ENCODE measurements around the gene KLF6. TPM values are rescaled to one million over a fixed set of nuclear protein-coding genes. Genes with fewer than 3 reads are reported as not detected.
A peak's percentile ranks its signal among the peaks of the same experiment; 100 is the strongest.

Gene KLF6
- total RNA-seq, 1 experiment from 2014 or later = 94.5 TPM

- no peaks in the 10 kb centered on the region for H3F3A ChIP-seq (ENCODE audit: low read length, unreplicated experiment)
- DNase-seq (no peak), ATAC-seq (no peak)
- ChIA-PET CTCF (no interaction called here), POLR2A (ENCODE audit: unreplicated experiment) (no interaction called here)
- intact Hi-C loops (cut with micrococcal nuclease) = no loop called here
- H3K4me3 ChIP-seq (ENCODE audit: low read length) = no peak overlapping the region
- H3K4me1 ChIP-seq (ENCODE audit: insufficient read depth, low read length) = peaks cover 13% of the 10 kb centered on the region; the same call in 1 of the 2 replicates
- no peaks in the 10 kb centered on the region for H4K20me1 ChIP-seq (ENCODE audit: low read length)
- no peak overlapping the region for H3K9ac ChIP-seq (ENCODE audit: low read length)
- no TSS peak for BruUV-seq (replicated peaks)
- no peaks in the 10 kb centered on the region for H3K79me2 ChIP-seq (ENCODE audit: low read length)
- no peak for TF ChIP-seq CTCF (conservative IDR thresholded peaks at IDR 0.05; ENCODE audit: low read depth, low read length)
- no peak for TF ChIP-seq EZH2phosphoT487 (IDR thresholded peaks at IDR 0.05; ENCODE audit: borderline replicate concordance, low read length)
- no peak for TF ChIP-seq EZH2 (IDR thresholded peaks at IDR 0.05; ENCODE audit: low read length, unreplicated experiment)
- H3K27me3 ChIP-seq (ENCODE audit: low read length) = no peaks in the 10 kb centered on the region
- H3K9me2 ChIP-seq (replicated peaks; ENCODE audit: low read length) = no peaks in the 10 kb centered on the region
- H3K4me2 ChIP-seq (ENCODE audit: low read length) = no peak overlapping the region
- H3K36me3 ChIP-seq (ENCODE audit: low read depth, low read length) = no peaks in the 10 kb centered on the region
- no peaks in the 10 kb centered on the region for H3K9me3 ChIP-seq (ENCODE audit: low read length)
- H2AFZ ChIP-seq (ENCODE audit: low read length) = no peak overlapping the region
- no peak overlapping the region for H3K27ac ChIP-seq (ENCODE audit: low read length)
Observed at GRCh38 chr10:3827266-3827665, 42.3 kb upstream of the KLF6 start.

- no peaks in the 10 kb centered on the region for H4K20me1 ChIP-seq (ENCODE audit: low read length)
- H3K36me3 ChIP-seq (ENCODE audit: low read depth, low read length) = no peaks in the 10 kb centered on the region
- H3K4me1 ChIP-seq (ENCODE audit: insufficient read depth, low read length) = peaks cover 13% of the 10 kb centered on the region; the same call in 1 of the 2 replicates
- no peaks in the 10 kb centered on the region for H3K27me3 ChIP-seq (ENCODE audit: low read length)
- no peaks in the 10 kb centered on the region for H3F3A ChIP-seq (ENCODE audit: low read length, unreplicated experiment)
- H2AFZ ChIP-seq (ENCODE audit: low read length) = no peak overlapping the region
- no peaks in the 10 kb centered on the region for H3K9me2 ChIP-seq (replicated peaks; ENCODE audit: low read length)
- no peaks in the 10 kb centered on the region for H3K9me3 ChIP-seq (ENCODE audit: low read length)
- no TSS peak for BruUV-seq (replicated peaks)
- no peaks in the 10 kb centered on the region for H3K79me2 ChIP-seq (ENCODE audit: low read length)
- intact Hi-C loops (cut with micrococcal nuclease) = no loop called here
- H3K4me3 ChIP-seq (ENCODE audit: low read length) = no peak overlapping the region
- H3K4me2 ChIP-seq (ENCODE audit: low read length) = no peak overlapping the region
- DNase-seq = no peak
- H3K9ac ChIP-seq (ENCODE audit: low read length) = no peak overlapping the region
- ChIA-PET POLR2A (ENCODE audit: unreplicated experiment) (no interaction called here), CTCF (no interaction called here)
- no peak for ATAC-seq
- no peak for TF ChIP-seq EZH2phosphoT487 (IDR thresholded peaks at IDR 0.05; ENCODE audit: borderline replicate concordance, low read length)
- no peak for TF ChIP-seq CTCF (conservative IDR thresholded peaks at IDR 0.05; ENCODE audit: low read depth, low read length)
- TF ChIP-seq EZH2 (IDR thresholded peaks at IDR 0.05; ENCODE audit: low read length, unreplicated experiment) = no peak
- peak overlapping the region; percentile 34 for H3K27ac ChIP-seq (ENCODE audit: low read length)
Observed at GRCh38 chr10:3825862-3826351, 40.9 kb upstream of the KLF6 start.

- POLR2A ChIA-PET (ENCODE audit: unreplicated experiment) = no interaction called here
- intact Hi-C loops (cut with micrococcal nuclease) = no loop called here
- no TSS peak for BruUV-seq (replicated peaks)
Observed at GRCh38 chr10:3825244-3825643, 40.2 kb upstream of the KLF6 start.

More at GRCh38 chr10:3825244-3825643, 40.2 kb upstream of the KLF6 start:
- no peak overlapping the region for H3K4me2 ChIP-seq (ENCODE audit: low read length)
- TF ChIP-seq CTCF (conservative IDR thresholded peaks at IDR 0.05; ENCODE audit: low read depth, low read length) (no peak), EZH2phosphoT487 (IDR thresholded peaks at IDR 0.05; ENCODE audit: borderline replicate concordance, low read length) (no peak), EZH2 (IDR thresholded peaks at IDR 0.05; ENCODE audit: low read length, unreplicated experiment) (no peak)
- no peaks in the 10 kb centered on the region for H3F3A ChIP-seq (ENCODE audit: low read length, unreplicated experiment)
- DNase-seq (peak; percentile 61), ATAC-seq (peak; percentile 64)
- H3K27me3 ChIP-seq (ENCODE audit: low read length) = no peaks in the 10 kb centered on the region
- CTCF ChIA-PET = no interaction called here
- H2AFZ ChIP-seq (ENCODE audit: low read length) = no peak overlapping the region
- H3K27ac ChIP-seq (ENCODE audit: low read length) = peak overlapping the region; percentile 34
- H3K79me2 ChIP-seq (ENCODE audit: low read length) = no peaks in the 10 kb centered on the region
- H3K9me2 ChIP-seq (replicated peaks; ENCODE audit: low read length) = no peaks in the 10 kb centered on the region
- no peaks in the 10 kb centered on the region for H4K20me1 ChIP-seq (ENCODE audit: low read length)
- H3K4me1 ChIP-seq (ENCODE audit: insufficient read depth, low read length) = peaks cover 13% of the 10 kb centered on the region; the same call in 1 of the 2 replicates
- no peaks in the 10 kb centered on the region for H3K9me3 ChIP-seq (ENCODE audit: low read length)
- no peak overlapping the region for H3K4me3 ChIP-seq (ENCODE audit: low read length)
- no peak overlapping the region for H3K9ac ChIP-seq (ENCODE audit: low read length)
- no peaks in the 10 kb centered on the region for H3K36me3 ChIP-seq (ENCODE audit: low read depth, low read length)

Data from PC-3 (cell line).